ENCODE data around the gene CNOT8. TPM values are rescaled to one million over a fixed set of nuclear protein-coding genes. Genes with fewer than 3 reads are reported as not detected.

CNOT8 gene
- total RNA-seq, 1 experiment from 2014 or later, result 45.9 TPM

- H3K36me3 ChIP-seq (ENCODE audit: control insufficient read depth, insufficient read depth, low read length), result peaks cover 39% of the 10 kb centered on the region
- DNase-seq (ENCODE audit: low read depth, low spot score), result no peak
Observed at GRCh38 chr5:154898210-154898609, 39.8 kb downstream of the CNOT8 start.

GRCh38 chr5:154899151-154899816 is 40.9 kb downstream of the CNOT8 start:
- BruUV-seq (replicated peaks), result TSS peak; percentile 37
- in situ Hi-C loops (cut with HindIII; ENCODE audit: low pct_unique_long_range_greater_than_20kb, low sequenced_read_pairs), result no loop called here
- CTCF ChIA-PET, result no interaction called here
- Histone ChIP-seq H3K4me3 (ENCODE audit: low read depth in 2 of 2, low read length in 2 of 2) (no peak overlapping the region), H3K27me3 (ENCODE audit: control insufficient read depth, insufficient read depth, low read length) (no peaks in the 10 kb centered on the region), H3K4me1 (ENCODE audit: control insufficient read depth, insufficient read depth, low read length) (no peaks in the 10 kb centered on the region), H3K36me3 (ENCODE audit: control insufficient read depth, insufficient read depth, low read length) (peaks cover 45% of the 10 kb centered on the region), H3K9me3 (ENCODE audit: control insufficient read depth, insufficient read depth, low read depth, low read length) (no peaks in the 10 kb centered on the region), H3K27ac (ENCODE audit: low read length) (no peak overlapping the region)
- ATAC-seq (no peak), DNase-seq (ENCODE audit: low read depth, low spot score) (no peak)
- no peak for TF ChIP-seq CTCF (IDR thresholded peaks at IDR 0.05)
- TF ChIP-seq REST (IDR thresholded peaks at IDR 0.05; ENCODE audit: insufficient read depth in 1 of 2, low read depth in 2 of 2, low read length in 1 of 2), result no peak
- TF ChIP-seq POLR2AphosphoS5 (IDR thresholded peaks at IDR 0.05; ENCODE audit: low read depth, low read length), result no peak
- TF ChIP-seq TCF7L2 (IDR thresholded peaks at IDR 0.05; ENCODE audit: low read depth, low read length), result no peak
- TF ChIP-seq SIN3A (IDR thresholded peaks at IDR 0.05; ENCODE audit: borderline replicate concordance, insufficient read depth, low read depth, low read length), result no peak
- POLR2A ChIA-PET, result no interaction called here
- intact Hi-C loops (cut with micrococcal nuclease; ENCODE audit: unreplicated experiment), result no loop called here

More at GRCh38 chr5:154898210-154898609, 39.8 kb downstream of the CNOT8 start:
- no peak for TF ChIP-seq REST (IDR thresholded peaks at IDR 0.05; ENCODE audit: insufficient read depth in 1 of 2, low read depth in 2 of 2, low read length in 1 of 2)
- TF ChIP-seq TCF7L2 (IDR thresholded peaks at IDR 0.05; ENCODE audit: low read depth, low read length), result no peak
- TF ChIP-seq SIN3A (IDR thresholded peaks at IDR 0.05; ENCODE audit: borderline replicate concordance, insufficient read depth, low read depth, low read length), result no peak
- TF ChIP-seq POLR2AphosphoS5 (IDR thresholded peaks at IDR 0.05; ENCODE audit: low read depth, low read length), result no peak
- TF ChIP-seq CTCF (IDR thresholded peaks at IDR 0.05), result no peak
- ChIA-PET CTCF (no interaction called here), POLR2A (no interaction called here)
- H3K27ac ChIP-seq (ENCODE audit: low read length), result no peak overlapping the region
- in situ Hi-C loops (cut with HindIII; ENCODE audit: low pct_unique_long_range_greater_than_20kb, low sequenced_read_pairs) (no loop called here), intact Hi-C loops (cut with micrococcal nuclease; ENCODE audit: unreplicated experiment) (no loop called here)
- BruUV-seq (replicated peaks), result no TSS peak
- no peaks in the 10 kb centered on the region for H3K4me1 ChIP-seq (ENCODE audit: control insufficient read depth, insufficient read depth, low read length)
- no peak for ATAC-seq
- no peak overlapping the region for H3K4me3 ChIP-seq (ENCODE audit: low read depth in 2 of 2, low read length in 2 of 2)
- H3K27me3 ChIP-seq (ENCODE audit: control insufficient read depth, insufficient read depth, low read length), result no peaks in the 10 kb centered on the region
- no peaks in the 10 kb centered on the region for H3K9me3 ChIP-seq (ENCODE audit: control insufficient read depth, insufficient read depth, low read depth, low read length)

Measured in Panc1 (cell line).